GM18858 (cell line): ENCODE measurements around the gene TMEM87A.

Experiments used
- ATAC-seq: cut with Tn5 transposase; IDR thresholded peaks from one replicate; pipeline ENCODE4 v1.9.1; 2021; ENCODE audit not compliant: unreplicated experiment

TMEM87A gene

DNA sequence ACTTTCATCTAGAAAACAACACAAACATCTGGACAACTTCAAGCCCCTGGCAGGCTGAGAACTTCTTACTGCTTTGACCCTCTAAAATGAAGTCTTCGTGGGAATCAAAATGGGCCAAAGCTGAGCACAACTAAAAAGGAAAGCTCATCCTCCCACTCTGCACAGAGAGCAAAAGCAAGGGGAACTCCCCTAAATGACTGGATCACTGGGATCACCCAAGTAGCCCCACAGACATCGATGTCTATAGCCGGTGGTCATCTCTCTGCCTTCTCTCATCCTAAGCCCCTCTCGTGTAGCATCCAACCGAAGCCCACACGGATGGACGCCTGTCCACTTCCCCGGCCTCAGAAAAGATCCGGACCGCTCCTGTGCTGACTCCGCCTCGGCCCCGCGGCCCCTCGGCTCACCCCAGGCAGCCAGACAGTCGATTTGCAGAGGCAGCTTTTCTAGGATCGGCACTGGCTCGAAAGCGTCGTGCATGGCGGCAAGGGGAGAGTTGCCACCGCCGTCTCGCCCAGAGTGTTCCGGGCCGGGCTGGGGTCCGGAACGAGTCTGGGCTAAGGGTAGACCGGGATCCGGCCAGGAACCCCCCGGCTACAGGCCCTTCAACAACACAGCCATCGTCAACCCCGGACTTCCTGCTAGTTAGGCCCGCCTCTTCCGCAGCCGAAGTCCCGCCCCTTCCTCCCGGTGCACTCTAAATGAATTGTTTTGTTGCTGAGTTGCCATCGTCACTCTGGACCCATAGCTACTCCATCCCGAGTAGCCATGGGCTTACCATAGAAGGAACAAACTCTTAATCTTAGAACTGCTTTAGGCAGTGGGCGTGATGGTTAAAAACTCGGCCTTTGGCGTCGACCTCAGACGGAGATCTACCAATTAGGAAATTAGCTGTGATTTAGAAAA, 65.3 kb downstream of the TMEM87A start, which contains the start of gene VPS39:
Gene VPS39 (minus strand): TSS at position 631 of the 906 bp plus-strand sequence. CDS start 151 bp downstream, at position 480.
- ATAC-seq: peak; percentile 82

DNA sequence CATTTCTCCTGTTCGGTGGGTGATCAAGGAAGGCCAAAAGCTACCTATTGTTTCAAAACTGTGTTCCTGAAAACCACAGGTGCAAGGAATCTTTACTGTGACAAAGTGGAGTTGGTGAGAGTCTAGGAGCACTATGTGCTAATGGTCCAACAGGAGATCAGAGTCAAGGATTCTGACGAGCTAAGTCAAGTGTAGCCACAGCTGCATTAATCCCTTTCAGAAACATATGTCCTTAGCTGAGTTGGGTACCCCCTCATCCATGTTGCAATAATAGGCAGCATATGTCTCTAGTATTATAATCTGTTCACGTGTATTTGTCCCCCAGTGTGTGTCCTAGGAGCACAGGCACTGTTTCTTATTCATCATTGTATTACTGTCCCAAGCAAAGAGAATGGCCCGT, 66.8 kb downstream of the TMEM87A start:
- no peak for ATAC-seq

DNA sequence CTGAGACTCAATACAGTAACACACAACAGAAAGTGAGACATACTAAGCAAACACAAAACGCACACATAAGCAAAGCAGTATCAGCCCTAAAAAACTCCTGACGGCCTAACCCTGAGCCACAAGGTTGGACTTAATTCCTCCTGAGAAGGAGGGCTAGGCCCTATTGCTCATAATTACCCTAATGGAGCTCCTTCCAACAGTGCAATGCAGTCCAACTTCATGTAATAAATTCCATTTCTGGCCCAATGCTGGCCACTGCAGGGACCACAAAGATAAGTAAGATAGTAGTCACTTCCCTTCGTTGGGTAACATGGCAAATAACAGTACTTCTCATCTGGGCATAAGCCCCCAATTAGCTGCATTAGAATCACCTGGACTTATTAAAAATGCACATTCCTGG, 69.3 kb downstream of the TMEM87A start:
- no peak for ATAC-seq

DNA sequence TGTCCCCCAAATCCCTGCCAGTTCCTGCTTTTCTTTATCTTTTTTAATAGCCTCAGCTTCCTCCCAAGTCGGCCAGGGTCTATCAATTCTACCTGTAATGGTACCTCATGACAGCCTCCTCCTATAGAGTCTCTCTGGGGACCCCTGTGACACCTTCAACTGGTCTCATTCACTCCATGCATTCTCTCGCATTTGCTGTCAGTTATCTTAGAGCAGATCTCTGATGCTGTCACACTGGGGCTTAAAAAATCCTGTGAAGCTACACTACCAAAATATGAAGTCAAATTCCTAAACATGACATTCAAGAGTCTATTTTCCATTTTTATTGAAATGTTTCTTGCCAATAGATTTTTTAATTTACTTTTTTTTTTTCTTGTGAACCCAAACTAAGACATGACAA, 70.6 kb downstream of the TMEM87A start:
- ATAC-seq: no peak

DNA sequence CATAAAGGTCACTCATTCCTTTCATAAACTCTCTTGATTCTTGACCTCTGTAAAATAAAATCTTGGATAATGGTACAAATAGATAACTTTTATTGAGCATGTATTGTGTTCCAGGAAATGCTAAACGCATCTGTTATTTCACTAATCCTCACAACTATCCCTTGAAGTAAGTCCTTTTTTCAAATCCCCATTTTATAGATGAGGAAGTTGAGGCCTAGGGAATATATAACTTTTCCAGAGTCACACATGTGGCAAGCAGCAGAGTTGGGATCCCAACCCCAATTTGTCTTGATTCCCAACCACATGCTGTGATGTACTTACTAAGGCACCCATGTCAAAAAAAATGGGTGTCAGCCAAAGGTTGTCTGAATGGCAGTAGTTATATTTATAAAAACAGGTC, 71.4 kb downstream of the TMEM87A start:
- no peak for ATAC-seq

DNA sequence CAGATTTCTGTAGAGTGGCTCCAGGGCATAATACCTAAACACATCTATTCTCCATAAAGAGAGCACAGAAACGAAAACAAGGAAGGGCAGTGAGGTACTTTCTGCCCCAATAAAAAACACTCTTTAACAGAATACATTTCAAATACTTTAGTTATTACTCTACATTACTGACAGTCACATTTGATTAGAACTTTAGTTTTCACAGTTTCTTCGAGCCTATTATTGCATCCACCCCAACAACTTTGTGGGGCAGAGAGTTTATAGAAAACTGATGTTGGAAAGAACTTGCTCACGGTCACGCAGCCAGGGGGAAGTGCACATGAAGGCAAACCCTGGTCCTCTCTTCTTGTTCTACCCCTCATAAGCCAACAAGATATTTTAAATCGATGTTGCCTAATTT, 74.1 kb downstream of the TMEM87A start:
- no peak for ATAC-seq

DNA sequence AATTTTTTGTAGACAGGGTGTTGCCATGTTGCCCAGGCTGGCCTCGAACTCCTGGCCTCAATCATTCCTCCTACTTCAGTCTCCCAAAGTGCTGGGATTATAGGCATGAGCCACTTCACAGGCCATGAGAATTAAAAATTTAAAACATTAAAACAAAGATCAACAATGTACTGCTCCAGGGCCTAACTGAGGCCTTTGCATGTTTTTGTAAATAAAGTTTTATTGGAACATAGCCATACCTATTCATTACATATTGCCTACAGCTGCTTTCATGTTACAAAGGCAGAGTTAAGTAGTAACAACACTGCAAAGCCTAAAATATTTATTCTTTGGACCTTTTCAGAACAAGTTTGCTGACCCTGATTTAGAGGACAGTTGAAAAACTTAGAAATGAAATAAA, 74.7 kb downstream of the TMEM87A start:
- ATAC-seq: no peak

DNA sequence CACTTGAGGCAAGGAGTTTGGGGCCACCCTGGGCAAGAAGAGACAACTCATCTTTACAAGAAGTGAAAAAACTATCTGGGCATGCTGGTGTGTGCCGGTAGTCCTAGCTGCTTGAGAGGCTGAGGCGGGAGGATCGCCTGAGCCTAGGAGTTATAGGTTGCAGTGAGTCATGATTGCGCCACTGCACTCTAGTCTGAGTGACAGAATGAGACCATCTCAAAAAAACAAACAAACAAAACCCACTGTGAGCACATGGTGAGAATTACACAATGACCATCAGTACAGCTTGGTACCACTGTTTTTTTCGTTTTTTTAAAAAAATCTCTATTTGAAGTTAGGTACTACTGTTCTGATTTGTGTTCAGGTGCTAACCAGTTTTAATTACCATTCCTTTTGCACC, 78.7 kb downstream of the TMEM87A start:
- ATAC-seq: no peak

DNA sequence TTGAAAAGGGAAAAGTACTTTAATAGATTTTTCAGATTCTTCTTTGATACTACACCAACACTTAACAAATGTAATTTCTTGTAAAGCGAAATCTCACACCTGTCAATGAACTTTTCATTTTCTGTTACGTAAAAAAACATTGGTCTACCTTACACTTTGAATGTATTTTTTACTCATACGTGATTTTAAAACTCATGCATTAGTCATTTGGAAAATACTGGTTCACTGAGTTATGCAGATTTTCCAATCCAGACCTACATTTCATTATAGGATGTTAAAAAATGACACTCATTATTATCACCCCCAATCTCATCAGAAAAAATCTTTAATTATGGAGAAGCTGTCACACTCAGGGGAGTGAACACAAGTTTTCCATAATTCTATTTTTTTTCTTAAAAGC, 79.8 kb downstream of the TMEM87A start:
- no peak for ATAC-seq

DNA sequence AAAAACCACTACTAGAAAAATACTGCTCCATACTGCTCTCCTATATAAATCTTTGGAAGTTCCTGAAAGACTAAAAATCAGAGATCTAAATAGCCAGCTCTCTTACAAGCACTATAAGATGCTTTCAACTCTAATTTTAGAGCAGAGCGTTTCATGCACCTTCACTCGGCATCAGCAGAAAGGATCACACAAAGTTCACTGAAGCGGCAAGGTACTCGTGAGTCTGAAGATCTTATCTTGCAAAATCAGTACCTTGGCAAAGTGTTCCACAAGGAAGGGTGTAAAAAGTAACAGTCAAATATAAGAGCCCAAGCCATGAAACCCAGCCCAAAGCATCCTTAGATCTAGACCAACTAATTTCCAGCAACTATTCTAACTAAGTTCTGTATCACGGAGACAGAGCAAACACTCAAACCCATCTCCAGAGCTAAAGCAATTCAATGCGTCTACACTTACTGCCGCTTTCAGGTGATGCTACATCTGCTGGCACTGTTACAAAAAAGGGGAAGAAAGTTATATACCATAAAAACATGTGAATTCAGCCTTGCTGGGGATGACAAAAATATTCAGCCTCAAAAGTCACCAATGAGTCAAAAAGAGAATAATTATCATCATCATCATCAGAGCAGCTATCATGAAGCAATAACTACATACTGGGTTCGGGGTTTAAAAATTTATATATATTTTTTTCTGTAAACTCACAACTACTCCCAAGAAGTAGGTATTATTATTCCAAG, 81.5 kb downstream of the TMEM87A start:
- no peak for ATAC-seq

DNA sequence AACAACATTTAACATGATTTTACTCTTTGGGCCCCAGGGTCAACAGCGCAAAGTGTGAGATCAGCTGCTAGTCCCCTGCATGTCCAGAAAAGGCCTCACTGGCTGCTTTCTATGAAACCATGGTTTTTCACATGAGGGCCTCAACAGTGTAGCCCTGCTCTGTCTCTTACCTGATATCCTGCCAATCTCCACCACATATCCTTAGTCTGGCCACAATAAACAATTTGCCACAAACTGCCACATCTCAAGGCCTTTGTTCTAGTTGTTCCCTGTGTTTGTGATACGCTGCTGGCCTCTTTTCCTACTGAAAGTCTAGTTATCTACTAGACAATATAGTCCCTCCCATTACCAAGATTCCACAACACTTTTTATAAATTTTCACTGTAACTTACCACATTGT, 82.9 kb downstream of the TMEM87A start:
- no peak for ATAC-seq

DNA sequence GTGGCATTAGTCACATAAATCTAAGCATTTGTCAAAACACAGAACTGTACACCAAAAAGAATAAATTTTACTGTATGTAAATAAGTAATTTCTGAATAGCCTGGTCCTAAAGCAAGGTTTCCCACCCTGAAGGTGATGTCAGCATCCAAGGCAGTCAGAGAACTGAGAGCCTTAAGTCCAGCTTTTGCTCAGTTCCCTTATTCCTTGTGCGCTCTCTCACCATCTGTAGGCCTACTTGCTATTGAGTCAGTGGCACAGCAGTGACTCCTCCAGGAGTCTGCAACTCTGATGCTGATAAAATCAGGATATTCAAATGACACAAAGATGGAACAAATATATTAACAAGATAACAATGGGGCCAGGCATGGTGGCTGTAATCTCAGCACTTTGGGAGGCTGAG, 87.4 kb downstream of the TMEM87A start:
- ATAC-seq: no peak

DNA sequence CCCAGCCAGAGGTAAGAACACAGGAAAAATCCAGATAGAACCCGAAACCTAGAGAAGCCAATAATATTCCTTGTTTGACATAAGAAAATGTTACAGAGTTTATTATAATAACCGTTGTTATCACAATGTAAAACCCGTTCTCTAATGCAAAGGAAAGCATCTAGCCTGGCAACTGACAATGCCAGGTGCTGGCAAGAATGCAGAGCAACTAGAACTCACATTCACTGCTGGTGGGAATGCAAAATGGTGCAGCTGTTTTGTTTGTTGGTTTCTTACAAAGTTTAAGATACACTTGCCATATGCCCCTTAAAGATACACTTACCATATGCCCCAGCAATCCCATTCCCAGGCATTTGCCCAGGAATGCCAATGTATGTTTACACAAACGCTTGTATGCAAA, 88.5 kb downstream of the TMEM87A start:
- no peak for ATAC-seq

DNA sequence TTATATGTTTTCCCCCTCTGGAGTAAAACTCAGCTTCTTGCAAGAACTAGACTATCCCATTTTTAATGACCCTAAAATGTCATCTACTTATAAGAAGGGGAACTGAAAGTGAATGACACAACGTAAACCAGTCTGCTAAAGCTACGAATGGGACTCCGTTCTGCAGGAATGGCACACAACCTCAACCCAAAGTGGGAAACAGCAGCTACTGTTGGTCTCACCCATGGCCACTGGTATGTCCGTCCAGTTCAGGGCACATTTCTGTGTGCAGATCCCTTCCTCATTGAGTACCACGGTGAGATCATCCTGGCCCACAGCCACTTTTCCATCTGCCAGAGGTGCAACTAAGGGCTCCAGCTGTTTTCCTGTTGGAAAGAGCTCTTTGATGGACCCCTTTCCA, 88.9 kb downstream of the TMEM87A start:
- ATAC-seq: no peak

DNA sequence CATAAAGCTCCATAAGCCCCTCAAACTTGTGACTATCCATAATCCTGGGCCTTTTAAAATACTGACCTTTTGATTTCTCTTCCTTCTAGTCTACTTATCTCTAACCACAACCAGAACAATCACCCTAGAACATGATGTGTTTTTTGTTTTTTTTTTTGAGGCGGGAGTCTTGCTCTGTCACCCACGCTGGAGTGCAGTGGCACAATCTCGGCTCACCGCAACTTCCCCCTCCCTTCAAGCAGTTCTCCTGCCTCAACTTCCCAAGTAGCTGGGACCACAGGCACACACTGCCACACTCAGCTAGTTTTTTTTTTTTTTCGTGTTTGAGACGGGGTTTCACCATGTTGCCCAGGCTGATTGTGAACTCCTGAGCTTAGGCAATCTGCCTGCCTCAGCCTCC, 90.3 kb downstream of the TMEM87A start:
- no peak for ATAC-seq

DNA sequence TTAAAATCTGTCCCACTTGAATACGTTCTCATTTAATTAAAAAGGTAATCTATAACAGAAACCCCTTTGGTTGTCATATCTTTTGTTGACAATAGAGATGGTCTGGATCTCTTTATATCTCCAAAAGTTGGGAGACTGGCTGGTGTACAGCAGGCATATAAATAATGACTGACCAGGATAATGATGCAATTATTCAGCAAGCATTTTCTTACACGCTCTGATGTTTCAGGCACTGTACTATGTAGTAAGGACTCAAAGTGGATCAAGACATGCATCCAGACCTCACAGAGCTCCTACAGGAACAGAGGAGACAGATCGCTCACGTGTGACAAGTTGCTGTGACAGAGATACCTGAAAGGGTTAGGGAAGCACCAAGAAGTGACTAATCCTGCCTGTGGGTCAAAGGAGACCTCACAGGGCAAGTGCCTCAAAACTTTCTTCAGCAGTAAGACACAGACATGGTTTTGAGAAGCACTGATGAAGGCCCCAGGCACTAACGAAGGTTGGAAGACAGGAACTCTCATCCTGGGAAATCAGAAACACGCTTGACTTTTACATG, 90.8 kb downstream of the TMEM87A start:
- ATAC-seq: no peak

DNA sequence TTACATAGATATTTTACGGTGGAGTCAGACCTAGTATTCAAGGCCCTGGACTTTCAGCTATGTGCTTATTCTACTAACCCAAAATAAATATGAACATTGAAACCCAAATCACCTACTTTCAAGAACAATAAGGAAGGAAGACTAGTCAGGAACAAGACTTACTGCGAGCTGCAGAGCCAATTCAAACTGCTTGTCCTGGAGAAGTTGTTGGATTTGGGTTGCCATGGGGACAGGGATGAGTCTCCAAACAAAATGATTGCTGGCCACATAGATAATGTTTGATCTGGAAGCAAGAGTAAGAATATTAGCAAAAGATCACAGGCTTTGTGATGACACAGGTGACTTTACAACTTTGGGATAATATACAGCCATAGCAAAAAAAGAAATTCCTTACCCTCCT, 95.2 kb downstream of the TMEM87A start:
- ATAC-seq: no peak

DNA sequence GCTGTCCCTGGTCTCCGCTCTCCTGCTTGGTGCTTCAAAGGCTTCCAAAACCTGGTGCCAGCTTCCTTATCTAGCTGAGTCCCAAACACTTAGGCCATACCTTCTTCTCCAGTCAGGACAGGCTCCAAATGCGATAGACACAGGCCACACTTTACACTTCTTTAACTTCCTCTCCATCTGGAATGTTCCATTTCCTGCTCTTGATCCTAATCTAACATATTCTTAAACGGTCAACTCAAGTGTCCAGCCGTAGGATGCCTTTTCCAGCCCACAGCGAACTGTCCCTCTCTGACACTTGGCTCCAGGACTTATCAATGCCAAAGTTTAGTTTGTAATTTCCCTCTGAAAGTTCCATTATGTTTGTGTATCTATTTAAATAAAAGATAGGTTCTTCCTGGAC, 97.6 kb downstream of the TMEM87A start:
- no peak for ATAC-seq

DNA sequence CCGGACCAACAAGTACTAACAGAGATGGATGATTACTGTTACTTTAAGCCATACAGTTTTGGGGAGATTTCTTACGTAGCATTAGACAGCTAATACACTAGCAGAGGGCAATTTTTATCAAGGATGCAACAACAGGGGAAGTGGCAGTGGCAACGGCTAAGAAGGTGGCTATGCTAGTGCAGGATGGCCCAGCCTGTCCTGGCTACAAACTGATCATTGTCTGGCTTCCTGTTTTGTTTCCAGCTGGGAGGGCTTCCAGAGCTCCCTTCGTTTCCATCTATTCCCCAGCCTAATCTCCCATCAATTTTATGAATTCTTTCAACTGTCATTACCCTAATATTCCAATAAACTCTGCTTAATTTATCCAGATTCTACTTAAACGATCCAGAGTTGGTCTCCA, 100.8 kb downstream of the TMEM87A start:
- ATAC-seq: no peak

DNA sequence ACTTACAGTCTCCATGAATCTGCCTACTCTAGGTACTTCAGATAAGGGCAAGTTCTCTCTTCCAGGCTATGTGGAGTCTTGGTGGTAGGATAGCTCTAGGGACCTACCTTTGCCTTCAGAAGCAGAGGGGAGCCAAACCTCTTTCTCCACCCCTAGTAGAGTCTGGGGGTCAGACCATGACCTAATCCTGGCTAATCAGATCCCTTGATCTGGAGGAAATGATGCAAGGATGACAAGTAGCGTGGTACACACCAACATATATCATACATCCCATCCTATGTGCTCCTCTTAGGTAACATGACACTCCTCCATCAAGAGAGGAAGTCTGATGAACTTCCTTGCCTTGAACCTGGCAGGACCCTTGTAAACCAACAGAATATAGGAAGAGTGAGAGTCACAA, 101.4 kb downstream of the TMEM87A start:
- no peak for ATAC-seq

DNA sequence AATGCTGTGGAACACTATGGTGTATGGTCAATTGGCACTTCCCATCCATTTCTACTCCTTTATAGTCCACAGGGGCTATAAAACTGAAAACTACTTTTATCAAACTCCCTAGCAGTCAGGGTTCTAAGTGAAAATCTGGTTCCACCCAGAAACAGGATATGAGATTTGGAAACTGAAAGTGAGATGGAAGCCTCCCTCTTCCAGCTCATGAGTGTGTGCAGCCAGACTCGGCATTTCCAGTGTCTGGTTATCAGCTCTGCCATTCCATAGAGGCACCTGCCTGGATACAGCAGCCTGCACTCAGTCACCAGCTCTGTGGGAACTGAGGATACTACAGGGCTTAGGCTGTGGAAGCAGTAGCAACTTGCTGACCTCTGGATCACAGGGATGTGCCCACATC, 102.1 kb downstream of the TMEM87A start:
- ATAC-seq: no peak
